GM20000 (cell line): ENCODE results near the gene TAS2R8.
"Not testable (repeated sequence)": the region's sequence is repeated elsewhere in the genome, so short reads cannot be mapped to it uniquely, and the experiment has no call there.

Source experiments
- DNase-seq: peaks from one replicate; pipeline ENCODE4 v3.0.0; 2012; ENCODE audit warnings: low spot score
- CTCF ChIP-seq: IDR thresholded peaks from 2 replicates; pipeline ENCODE4 v1.5.1; 2012; ENCODE audit warnings: mild to moderate bottlenecking, control low read depth; ENCODE audit errors: extremely low read depth, missing control alignments

TAS2R8 gene

GRCh38 chr12:10801741-10802140, 5.3 kb downstream of the TAS2R8 start:
- TF ChIP-seq CTCF: no peak
- no peak for DNase-seq

GRCh38 chr12:10794222-10794621, 12.9 kb downstream of the TAS2R8 start:
- TF ChIP-seq CTCF: no peak

GRCh38 chr12:10791769-10792168, 15.3 kb downstream of the TAS2R8 start:
- not testable (repeated sequence) for DNase-seq

More at GRCh38 chr12:10794222-10794621, 12.9 kb downstream of the TAS2R8 start:
- DNase-seq: no peak

- TF ChIP-seq CTCF: no peak
- no peak for DNase-seq
Observed at GRCh38 chr12:10783252-10783651, 23.8 kb downstream of the TAS2R8 start.

- TF ChIP-seq CTCF: no peak
- no peak for DNase-seq
Observed at GRCh38 chr12:10779103-10779502, 28.0 kb downstream of the TAS2R8 start.

GRCh38 chr12:10771132-10771733, 35.9 kb downstream of the TAS2R8 start:
- TF ChIP-seq CTCF: peak; percentile 16
- DNase-seq: peak; percentile 9

GRCh38 chr12:10759657-10760056, 47.4 kb downstream of the TAS2R8 start:
- no peak for TF ChIP-seq CTCF
- no peak for DNase-seq

- TF ChIP-seq CTCF: no peak
- no peak for DNase-seq
Observed at GRCh38 chr12:10756194-10756593, 50.9 kb downstream of the TAS2R8 start.
